Measurements from ENCODE around the gene GALNT17.

- TF ChIP-seq REST (IDR thresholded peaks at IDR 0.05; ENCODE audit: insufficient read depth in 1 of 2, low read depth in 2 of 2, low read length in 1 of 2), result no peak
- TF ChIP-seq, protein P1, sequence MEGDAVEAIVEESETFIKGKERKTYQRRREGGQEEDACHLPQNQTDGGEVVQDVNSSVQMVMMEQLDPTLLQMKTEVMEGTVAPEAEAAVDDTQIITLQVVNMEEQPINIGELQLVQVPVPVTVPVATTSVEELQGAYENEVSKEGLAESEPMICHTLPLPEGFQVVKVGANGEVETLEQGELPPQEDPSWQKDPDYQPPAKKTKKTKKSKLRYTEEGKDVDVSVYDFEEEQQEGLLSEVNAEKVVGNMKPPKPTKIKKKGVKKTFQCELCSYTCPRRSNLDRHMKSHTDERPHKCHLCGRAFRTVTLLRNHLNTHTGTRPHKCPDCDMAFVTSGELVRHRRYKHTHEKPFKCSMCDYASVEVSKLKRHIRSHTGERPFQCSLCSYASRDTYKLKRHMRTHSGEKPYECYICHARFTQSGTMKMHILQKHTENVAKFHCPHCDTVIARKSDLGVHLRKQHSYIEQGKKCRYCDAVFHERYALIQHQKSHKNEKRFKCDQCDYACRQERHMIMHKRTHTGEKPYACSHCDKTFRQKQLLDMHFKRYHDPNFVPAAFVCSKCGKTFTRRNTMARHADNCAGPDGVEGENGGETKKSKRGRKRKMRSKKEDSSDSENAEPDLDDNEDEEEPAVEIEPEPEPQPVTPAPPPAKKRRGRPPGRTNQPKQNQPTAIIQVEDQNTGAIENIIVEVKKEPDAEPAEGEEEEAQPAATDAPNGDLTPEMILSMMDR (IDR thresholded peaks at IDR 0.05), result no peak
Observed at GRCh38 chr7:71591876-71592275, 459.9 kb downstream of the GALNT17 start.
